ENCODE data around the gene SFXN5.

Gene SFXN5

GRCh38 chr2:73053316-73054114, 18.0 kb downstream of the SFXN5 start:
- no peak for DNase-seq (ENCODE audit: low read depth in 2 of 2)

GRCh38 chr2:73050121-73050545, 21.4 kb downstream of the SFXN5 start:
- no peak for DNase-seq (ENCODE audit: low read depth in 2 of 2)

- no peak for DNase-seq (ENCODE audit: low read depth in 2 of 2)
These were observed 27.3 kb downstream of the SFXN5 start for GRCh38 chr2:73043929-73044832.

GRCh38 chr2:73043276-73043675, 28.2 kb downstream of the SFXN5 start:
- no peak for DNase-seq (ENCODE audit: low read depth in 2 of 2)

- no peak for DNase-seq (ENCODE audit: low read depth in 2 of 2)
These were observed 33.4 kb downstream of the SFXN5 start for GRCh38 chr2:73037947-73038585.

GRCh38 chr2:73036766-73037165, 34.7 kb downstream of the SFXN5 start:
- DNase-seq (ENCODE audit: low read depth in 2 of 2), result no peak

GRCh38 chr2:73035899-73036711, 35.4 kb downstream of the SFXN5 start:
- no peak for DNase-seq (ENCODE audit: low read depth in 2 of 2)

GRCh38 chr2:73034661-73035375, 36.7 kb downstream of the SFXN5 start:
- DNase-seq (ENCODE audit: low read depth in 2 of 2), result no peak

GRCh38 chr2:73033766-73034381, 37.6 kb downstream of the SFXN5 start:
- DNase-seq (ENCODE audit: low read depth in 2 of 2), result no peak

GRCh38 chr2:73033142-73033765, 38.3 kb downstream of the SFXN5 start:
- no peak for DNase-seq (ENCODE audit: low read depth in 2 of 2)

- DNase-seq (ENCODE audit: low read depth in 2 of 2), result no peak
These were observed 38.8 kb downstream of the SFXN5 start for GRCh38 chr2:73032702-73033097.

GRCh38 chr2:73031725-73032701, 39.5 kb downstream of the SFXN5 start:
- no peak for DNase-seq (ENCODE audit: low read depth in 2 of 2)

GRCh38 chr2:73031095-73031678, 40.3 kb downstream of the SFXN5 start:
- DNase-seq (ENCODE audit: low read depth in 2 of 2), result no peak

GRCh38 chr2:73028841-73029240, 42.7 kb downstream of the SFXN5 start:
- DNase-seq (ENCODE audit: low read depth in 2 of 2), result no peak

GRCh38 chr2:73027340-73027739, 44.2 kb downstream of the SFXN5 start:
- no peak for DNase-seq (ENCODE audit: low read depth in 2 of 2)

GRCh38 chr2:73023497-73023896, 48.0 kb downstream of the SFXN5 start:
- no peak for DNase-seq (ENCODE audit: low read depth in 2 of 2)

- no peak for DNase-seq (ENCODE audit: low read depth in 2 of 2)
These were observed 49.4 kb downstream of the SFXN5 start for GRCh38 chr2:73022024-73022568.

Data from stimulated activated CD4-positive, alpha-beta T cell treated with anti-CD3 and anti-CD28 coated beads, Interleukin-1b, Interleukin-23, amount 100 ng/mL, for 4 hours (primary cell).